Ecto neural progenitor cell (in vitro differentiated cells): ENCODE data around the gene SLC9C2.
"Not testable (repeated sequence)": the region's sequence is repeated elsewhere in the genome, so short reads cannot be mapped to it uniquely, and the experiment has no call there.

Source experiments
- DNase-seq: peaks from one replicate; pipeline ENCODE4 v3.0.0-alpha.2; 2018; ENCODE audit warnings: low spot score

The SLC9C2 gene

GRCh38 chr1:173603056-173603591 is at the start of gene SLC9C2:
Gene SLC9C2, minus strand, starts transcription at chr1:173603072. Its CDS starts 1,296 bp downstream, at chr1:173601776.
- no peak for DNase-seq

- DNase-seq: no peak
Observed at GRCh38 chr1:173648880-173649605, 46.2 kb upstream of the SLC9C2 start.

- no peak for DNase-seq
Observed at GRCh38 chr1:173646656-173647055, 43.8 kb upstream of the SLC9C2 start.

- DNase-seq: not testable (repeated sequence)
Observed at GRCh38 chr1:173642450-173643139, 39.7 kb upstream of the SLC9C2 start.

DNA sequence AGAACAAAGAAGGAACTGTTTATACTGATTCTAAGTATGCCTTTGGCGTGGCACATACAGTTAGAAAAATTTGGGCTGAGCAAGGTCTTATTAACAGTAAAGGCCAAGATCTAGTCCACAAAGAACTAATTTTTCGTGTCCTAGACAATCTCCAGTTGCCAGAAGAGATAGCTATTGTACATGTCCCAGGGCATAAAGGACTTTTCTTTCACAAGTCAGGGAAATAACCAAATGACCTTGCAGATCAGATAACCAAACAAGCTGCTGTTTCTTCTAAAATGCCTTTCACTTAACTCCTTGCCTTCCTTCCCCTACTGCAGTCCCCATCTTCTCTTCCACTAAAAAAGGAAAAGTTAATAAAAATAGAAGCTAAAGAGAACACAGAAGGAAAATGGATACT is 36.2 kb upstream of the SLC9C2 start:
- no peak for DNase-seq

- DNase-seq: no peak
Observed at GRCh38 chr1:173638043-173639021, 35.5 kb upstream of the SLC9C2 start.

DNA sequence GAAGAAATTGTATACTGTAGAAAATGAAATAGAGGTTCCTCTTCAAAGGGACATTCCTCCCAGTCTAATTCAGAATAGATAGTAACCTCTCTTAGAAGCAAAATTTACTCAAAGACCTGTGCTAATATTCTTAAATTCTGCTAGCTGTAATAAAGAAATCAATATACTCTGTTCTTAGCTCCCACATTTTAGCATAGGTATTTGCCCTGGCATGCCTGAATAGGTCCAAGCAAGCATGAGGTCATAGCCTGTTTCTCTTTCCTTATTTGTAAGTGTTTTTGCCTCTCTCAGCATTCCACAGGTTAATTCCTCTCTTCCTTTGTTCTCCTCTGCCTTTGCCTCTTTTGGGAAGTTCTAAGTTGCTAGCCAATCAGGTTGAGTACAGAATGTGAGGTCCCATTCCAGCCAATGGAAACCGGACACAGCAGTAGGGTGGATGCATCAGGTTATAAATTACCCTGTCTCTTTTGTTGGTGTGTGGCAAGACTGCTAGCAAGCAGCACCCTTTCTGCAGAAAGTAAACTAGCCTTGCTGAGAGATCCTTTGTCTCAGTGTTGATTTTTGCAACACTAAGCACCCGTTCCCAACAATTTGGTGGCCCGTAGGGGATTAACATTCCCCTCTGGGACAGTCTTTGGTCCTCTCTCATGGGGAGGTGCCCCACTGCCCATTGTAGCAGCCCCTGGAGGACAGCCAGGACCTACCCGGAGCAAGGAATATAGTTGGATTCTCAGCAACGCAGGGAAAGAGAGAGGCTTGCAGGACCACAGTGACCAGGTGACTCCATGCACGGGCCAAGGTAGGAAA is 34.6 kb upstream of the SLC9C2 start:
- peak; percentile 56 for DNase-seq

GRCh38 chr1:173635116-173635515 is 32.2 kb upstream of the SLC9C2 start, which contains the start of gene TEX50:
Gene TEX50, plus strand, starts transcription at chr1:173635338. Its CDS starts 184 bp downstream, at chr1:173635522.
- no peak for DNase-seq

- no peak for DNase-seq
Observed at GRCh38 chr1:173628888-173629287, 26.0 kb upstream of the SLC9C2 start.

GRCh38 chr1:173627269-173627668 is 24.4 kb upstream of the SLC9C2 start:
- DNase-seq: no peak

DNA sequence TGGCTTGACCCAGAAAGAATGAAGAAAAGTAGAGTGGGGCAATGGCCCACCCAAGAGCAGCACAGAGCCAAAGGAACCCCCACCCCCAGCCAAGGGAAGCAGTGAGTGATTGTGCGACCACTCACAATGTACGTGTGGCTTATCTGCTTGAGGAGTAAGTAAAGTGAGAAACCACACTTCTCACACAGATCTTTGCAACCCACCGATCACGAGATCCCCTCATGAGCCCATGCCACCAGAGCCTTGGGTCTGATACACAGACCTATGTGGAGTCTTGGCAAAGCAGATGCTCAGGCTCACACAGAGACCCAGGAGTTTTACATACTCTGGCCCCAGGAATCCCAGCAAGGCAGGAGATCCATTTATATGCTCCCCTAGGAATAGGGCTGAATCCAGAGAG is 14.0 kb upstream of the SLC9C2 start:
- DNase-seq: no peak

GRCh38 chr1:173613086-173613485 is 10.2 kb upstream of the SLC9C2 start:
- not testable (repeated sequence) for DNase-seq

DNA sequence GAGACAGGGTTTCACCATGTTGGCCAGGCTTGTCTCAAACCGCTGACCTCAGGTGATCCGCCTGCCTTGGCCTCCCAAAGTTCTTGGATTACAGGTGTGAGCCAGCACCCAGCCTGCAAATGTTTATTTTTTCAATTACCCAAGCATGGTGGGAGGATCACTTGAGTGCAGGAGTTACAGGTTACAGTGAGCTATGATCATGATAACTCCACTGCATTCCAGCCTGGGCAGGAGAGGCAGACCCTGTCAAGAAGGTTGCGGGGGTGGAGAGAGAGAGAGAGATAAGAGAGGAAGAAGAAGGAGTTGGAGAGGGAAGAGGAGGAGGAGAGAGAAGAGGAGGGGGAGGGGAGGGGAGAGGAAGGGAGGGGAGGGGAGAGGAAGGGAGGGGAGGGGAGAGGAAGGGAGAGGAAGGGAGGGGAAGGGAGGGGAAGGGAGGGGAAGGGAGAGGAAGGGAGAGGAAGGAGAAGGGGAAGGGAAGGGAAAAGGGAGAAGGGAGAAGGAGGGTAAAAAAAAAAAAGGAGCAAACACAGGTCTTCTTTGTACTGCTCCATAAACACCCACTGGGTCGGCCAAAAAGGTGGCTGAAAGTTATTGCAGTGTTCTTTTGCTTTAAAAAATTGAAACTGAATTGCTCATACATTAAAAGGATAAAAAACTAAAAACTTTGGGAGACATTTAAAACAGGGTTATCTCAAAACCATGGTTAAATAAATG is 5.8 kb upstream of the SLC9C2 start:
- no peak for DNase-seq

DNA sequence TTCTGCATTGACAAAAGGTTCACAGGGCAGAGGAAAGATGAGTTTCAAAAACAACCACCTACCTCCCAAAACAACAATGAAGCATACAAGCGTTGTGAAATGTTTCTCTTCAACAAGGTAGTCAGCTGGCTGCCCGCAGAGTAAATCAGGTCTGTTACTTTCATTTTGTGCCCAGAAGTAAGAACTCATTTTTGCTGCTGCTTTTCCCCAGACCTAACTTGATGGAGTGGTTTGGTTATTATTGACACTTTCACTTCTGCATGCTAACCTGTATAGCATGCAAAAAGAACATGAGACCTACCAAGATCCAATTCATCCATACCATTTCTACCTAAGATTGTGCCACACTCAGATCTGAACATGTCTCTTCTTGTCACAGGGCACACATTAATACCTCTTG is 1.3 kb downstream of the SLC9C2 start:
- no peak for DNase-seq

- no peak for DNase-seq
Observed at GRCh38 chr1:173596097-173596825, 6.6 kb downstream of the SLC9C2 start.

DNA sequence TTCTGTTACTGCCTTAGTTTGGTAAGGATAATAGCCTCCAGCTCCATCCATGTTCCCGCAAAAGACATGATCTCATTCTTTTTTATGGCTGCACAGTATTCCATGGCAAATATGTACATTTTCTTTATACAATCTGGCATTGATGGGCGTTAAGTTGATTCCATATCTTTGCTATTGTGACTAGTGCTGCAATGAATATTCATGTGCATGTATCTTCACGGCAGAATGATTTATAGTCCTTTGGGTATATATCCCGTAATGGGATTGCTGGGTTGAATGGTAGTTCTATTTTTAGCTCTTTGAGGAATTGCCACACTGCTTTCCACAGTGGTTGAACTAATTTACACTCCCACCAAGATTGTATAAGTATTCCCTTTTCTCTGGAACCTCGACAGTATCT is 11.7 kb downstream of the SLC9C2 start:
- not testable (repeated sequence) for DNase-seq

DNA sequence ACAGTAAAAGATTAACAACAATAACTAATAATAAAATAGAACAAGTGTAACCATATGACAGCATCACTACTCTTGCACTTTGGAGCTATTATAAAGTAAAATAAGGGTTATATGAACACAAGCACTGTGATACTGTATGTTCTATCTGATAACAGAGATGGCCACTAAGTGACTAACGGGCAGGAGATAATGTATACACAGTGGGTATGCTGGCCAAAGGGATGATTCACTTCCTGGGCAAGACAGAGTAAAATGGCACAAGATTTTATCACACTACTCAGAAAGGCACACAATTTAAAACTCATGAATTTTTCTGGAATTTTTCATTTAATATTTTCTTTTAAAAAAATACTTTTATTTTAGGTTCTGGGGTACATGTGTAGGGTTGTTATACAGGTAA is 12.3 kb downstream of the SLC9C2 start:
- DNase-seq: no peak

DNA sequence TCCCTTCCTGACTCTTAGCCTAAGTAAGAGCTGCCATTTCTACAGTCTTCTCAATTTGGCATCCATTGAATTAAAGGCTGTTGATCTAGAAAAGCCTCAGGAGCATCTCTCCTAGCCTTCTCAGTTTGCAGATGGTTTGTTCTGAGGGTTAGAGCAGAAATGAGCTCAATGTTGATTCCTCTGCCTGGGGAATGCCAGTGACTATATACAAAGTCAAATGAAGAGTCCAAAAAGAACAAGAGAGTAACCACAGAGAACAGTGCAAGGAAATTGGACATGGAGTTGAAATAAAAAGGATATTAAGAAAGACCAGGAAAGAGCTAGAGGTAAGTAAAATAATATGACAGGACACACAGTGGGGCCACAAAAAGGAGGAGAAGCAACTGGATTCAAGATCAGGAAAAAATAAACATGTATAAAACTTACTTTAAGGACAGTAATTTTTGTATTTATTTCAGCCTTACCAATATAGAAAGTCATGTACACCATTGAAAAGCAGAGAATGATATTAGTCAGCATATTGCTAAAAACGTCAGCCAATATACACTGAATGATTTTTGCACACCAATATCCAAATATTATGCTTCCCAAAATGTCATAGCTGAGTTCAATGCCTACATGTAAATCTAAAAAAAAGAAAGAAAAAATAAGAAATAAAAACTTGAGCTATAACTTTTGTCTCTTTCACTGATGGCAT is 21.3 kb downstream of the SLC9C2 start:
- DNase-seq: no peak

- no peak for DNase-seq
Observed at GRCh38 chr1:173580658-173581057, 22.2 kb downstream of the SLC9C2 start.
